ENCODE data around the gene NPAS4.

GRCh38 chr11:66414120-66414934, 6.5 kb upstream of the NPAS4 start:
- TF ChIP-seq ZNF382 (CRISPR knock-in tag; IDR thresholded peaks at IDR 0.05; ENCODE audit: borderline replicate concordance) (no peak), HNRNPUL1 (IDR thresholded peaks at IDR 0.05; ENCODE audit: low read depth, low read length) (no peak), SP1 (IDR thresholded peaks at IDR 0.05) (no peak), SP1 (CRISPR knock-in tag; IDR thresholded peaks at IDR 0.05) (no peak), POLR2A (IDR thresholded peaks at IDR 0.05; ENCODE audit: insufficient read depth in 1 of 2, low read depth in 2 of 2, low read length in 2 of 2) (no peak), YEATS4 (CRISPR knock-in tag; IDR thresholded peaks at IDR 0.05; ENCODE audit: borderline replicate concordance) (no peak), ZNF263 (CRISPR knock-in tag; IDR thresholded peaks at IDR 0.05) (no peak), ZBTB43 (CRISPR knock-in tag; conservative IDR thresholded peaks at IDR 0.05) (no peak)

Data from HepG2 (cell line).